ENCODE results near the gene OR51A7.

Gene OR51A7

GRCh38 chr11:4887591-4887990 is 16.0 kb upstream of the OR51A7 start:
- no peak for TF ChIP-seq YY1 (IDR thresholded peaks at IDR 0.05; ENCODE audit: low read depth)
- no peak for TF ChIP-seq CREB1 (IDR thresholded peaks at IDR 0.05; ENCODE audit: low read depth)
- TF ChIP-seq TCF12 (IDR thresholded peaks at IDR 0.05; ENCODE audit: low read depth) = no peak
- no peak for TF ChIP-seq REST (IDR thresholded peaks at IDR 0.05; ENCODE audit: low read depth)
- no peak for TF ChIP-seq USF1 (IDR thresholded peaks at IDR 0.05)
- no peak for TF ChIP-seq RAD21 (IDR thresholded peaks at IDR 0.05; ENCODE audit: low read depth)
- no peak for TF ChIP-seq NFIC (IDR thresholded peaks at IDR 0.05)
- TF ChIP-seq ZBTB7A (IDR thresholded peaks at IDR 0.05; ENCODE audit: low read depth) = no peak
- TF ChIP-seq TEAD4 (IDR thresholded peaks at IDR 0.05) = no peak
- no peak for TF ChIP-seq FOXM1 (IDR thresholded peaks at IDR 0.05; ENCODE audit: borderline replicate concordance, low read depth)
- TF ChIP-seq EP300 (IDR thresholded peaks at IDR 0.05; ENCODE audit: borderline replicate concordance) = no peak
- TF ChIP-seq EGR1 (IDR thresholded peaks at IDR 0.05) = no peak
- TF ChIP-seq TAF1 (IDR thresholded peaks at IDR 0.05; ENCODE audit: low read depth) = no peak
- TF ChIP-seq CEBPB (IDR thresholded peaks at IDR 0.05) = no peak

- TF ChIP-seq EGR1 (IDR thresholded peaks at IDR 0.05) = no peak
- no peak for TF ChIP-seq TAF1 (IDR thresholded peaks at IDR 0.05; ENCODE audit: low read depth)
- TF ChIP-seq TEAD4 (IDR thresholded peaks at IDR 0.05) = no peak
- no peak for TF ChIP-seq NFIC (IDR thresholded peaks at IDR 0.05)
- no peak for TF ChIP-seq EP300 (IDR thresholded peaks at IDR 0.05; ENCODE audit: borderline replicate concordance)
- no peak for TF ChIP-seq RAD21 (IDR thresholded peaks at IDR 0.05; ENCODE audit: low read depth)
- TF ChIP-seq YY1 (IDR thresholded peaks at IDR 0.05; ENCODE audit: low read depth) = no peak
- TF ChIP-seq REST (IDR thresholded peaks at IDR 0.05; ENCODE audit: low read depth) = no peak
- no peak for TF ChIP-seq TCF12 (IDR thresholded peaks at IDR 0.05; ENCODE audit: low read depth)
- no peak for TF ChIP-seq USF1 (IDR thresholded peaks at IDR 0.05)
- no peak for TF ChIP-seq ZBTB7A (IDR thresholded peaks at IDR 0.05; ENCODE audit: low read depth)
- no peak for TF ChIP-seq CEBPB (IDR thresholded peaks at IDR 0.05)
These were observed 13.3 kb upstream of the OR51A7 start for GRCh38 chr11:4890279-4890678.

- TF ChIP-seq ZBTB7A (IDR thresholded peaks at IDR 0.05; ENCODE audit: low read depth) (no peak), EGR1 (IDR thresholded peaks at IDR 0.05) (no peak), RAD21 (IDR thresholded peaks at IDR 0.05; ENCODE audit: low read depth) (no peak), MAX (IDR thresholded peaks at IDR 0.05) (no peak), CREB1 (IDR thresholded peaks at IDR 0.05; ENCODE audit: low read depth) (no peak), TCF12 (IDR thresholded peaks at IDR 0.05; ENCODE audit: low read depth) (no peak), YY1 (IDR thresholded peaks at IDR 0.05; ENCODE audit: low read depth) (no peak), USF1 (IDR thresholded peaks at IDR 0.05) (no peak)
These were observed 11.5 kb upstream of the OR51A7 start for GRCh38 chr11:4891996-4892640.

- no peak for TF ChIP-seq ZBTB7A (IDR thresholded peaks at IDR 0.05; ENCODE audit: low read depth)
These were observed 13.0 kb downstream of the OR51A7 start for GRCh38 chr11:4916581-4916980.

GRCh38 chr11:4919250-4919649 is 15.7 kb downstream of the OR51A7 start, which contains the start of gene OR51G2:
Gene OR51G2 (minus strand): TSS chr11:4919350. CDS start chr11:4915663, 3,687 bp downstream.
- no peak for TF ChIP-seq TCF12 (IDR thresholded peaks at IDR 0.05; ENCODE audit: low read depth)
- TF ChIP-seq FOXM1 (IDR thresholded peaks at IDR 0.05; ENCODE audit: borderline replicate concordance, low read depth) = no peak
- no peak for TF ChIP-seq USF1 (IDR thresholded peaks at IDR 0.05)
- TF ChIP-seq TAF1 (IDR thresholded peaks at IDR 0.05; ENCODE audit: low read depth) = no peak
- TF ChIP-seq EGR1 (IDR thresholded peaks at IDR 0.05) = no peak
- TF ChIP-seq MAX (IDR thresholded peaks at IDR 0.05) = no peak
- TF ChIP-seq EP300 (IDR thresholded peaks at IDR 0.05; ENCODE audit: borderline replicate concordance) = no peak
- TF ChIP-seq CEBPB (IDR thresholded peaks at IDR 0.05) = no peak
- TF ChIP-seq RAD21 (IDR thresholded peaks at IDR 0.05; ENCODE audit: low read depth) = no peak
- TF ChIP-seq REST (IDR thresholded peaks at IDR 0.05; ENCODE audit: low read depth) = no peak
- TF ChIP-seq ZBTB7A (IDR thresholded peaks at IDR 0.05; ENCODE audit: low read depth) = no peak

All from Ishikawa (cell line).